Stomach (tissue), 4 donors: Measurements from ENCODE around the gene SPOCK3.

Experiments
- EP300 ChIP-seq: sonication (generic); formaldehyde crosslinking; IDR thresholded peaks from one replicate; pipeline ENCODE4 v1.6.1; 2017; ENCODE audit warnings: antibody characterized with exemption
- TF ChIP-seq, protein P1 (sequence below), 7 experiments: fragments of 450-650 bp in 4 of 7; fragments of 200-600 bp in 3 of 7; sonication (generic) in 3 of 7; IDR thresholded peaks; one replicate each; pipeline ENCODE4 v1.5.1; 2016 to 2019; ENCODE audit warnings: antibody characterized with exemption in 7 of 7, control low read depth in 2 of 7, mild to moderate bottlenecking in 1 of 7

DNA sequence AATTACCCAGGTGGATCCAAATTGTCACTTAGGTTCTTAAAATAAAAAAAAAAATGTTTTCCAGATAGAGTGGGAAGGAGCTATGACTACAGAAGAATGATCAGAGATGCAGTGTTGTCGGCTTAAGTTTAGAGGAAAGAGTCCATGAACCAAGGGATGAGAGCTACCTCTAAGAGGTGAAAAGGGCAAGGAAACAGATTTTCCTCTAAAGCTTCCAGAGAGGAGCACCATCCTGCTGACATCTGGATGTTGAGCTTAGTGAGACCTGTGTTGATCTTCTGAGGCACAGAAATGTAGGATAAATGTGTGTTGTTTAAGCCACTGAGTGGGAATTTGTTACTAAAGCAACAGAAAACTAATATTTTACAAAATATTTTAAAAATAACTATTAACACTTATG is 498.7 kb downstream of the SPOCK3 start:
- TF ChIP-seq, protein P1, sequence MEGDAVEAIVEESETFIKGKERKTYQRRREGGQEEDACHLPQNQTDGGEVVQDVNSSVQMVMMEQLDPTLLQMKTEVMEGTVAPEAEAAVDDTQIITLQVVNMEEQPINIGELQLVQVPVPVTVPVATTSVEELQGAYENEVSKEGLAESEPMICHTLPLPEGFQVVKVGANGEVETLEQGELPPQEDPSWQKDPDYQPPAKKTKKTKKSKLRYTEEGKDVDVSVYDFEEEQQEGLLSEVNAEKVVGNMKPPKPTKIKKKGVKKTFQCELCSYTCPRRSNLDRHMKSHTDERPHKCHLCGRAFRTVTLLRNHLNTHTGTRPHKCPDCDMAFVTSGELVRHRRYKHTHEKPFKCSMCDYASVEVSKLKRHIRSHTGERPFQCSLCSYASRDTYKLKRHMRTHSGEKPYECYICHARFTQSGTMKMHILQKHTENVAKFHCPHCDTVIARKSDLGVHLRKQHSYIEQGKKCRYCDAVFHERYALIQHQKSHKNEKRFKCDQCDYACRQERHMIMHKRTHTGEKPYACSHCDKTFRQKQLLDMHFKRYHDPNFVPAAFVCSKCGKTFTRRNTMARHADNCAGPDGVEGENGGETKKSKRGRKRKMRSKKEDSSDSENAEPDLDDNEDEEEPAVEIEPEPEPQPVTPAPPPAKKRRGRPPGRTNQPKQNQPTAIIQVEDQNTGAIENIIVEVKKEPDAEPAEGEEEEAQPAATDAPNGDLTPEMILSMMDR (IDR thresholded peaks at IDR 0.05): no peak
- TF ChIP-seq EP300: no peak
